Right renal cortex interstitium (tissue), 3 donors: ENCODE measurements around the gene SBK2. TPM values are rescaled to one million over a fixed set of nuclear protein-coding genes. Genes with fewer than 3 reads are reported as not detected.

ENCODE experiments used
- DNase-seq, 3 donors: peaks; one replicate each; pipeline ENCODE4 v3.0.0-alpha.2; 2013; ENCODE audit warnings: low read depth in 3 of 3, low spot score in 2 of 3
- polyA plus RNA-seq, 3 donors: library from polyadenylated mRNA; unstranded; fragments of 120-200 nt; gene quantifications; one replicate each; pipeline ENCODE4 v1.2.1, GENCODE V29; 2013; ENCODE audit not compliant: insufficient read length in 3 of 3

Gene SBK2
- polyA plus RNA-seq, 3 donors = 0.37 to 0.51 (median 0.50) TPM

GRCh38 chr19:55487924-55488687 lies 48.8 kb downstream of the SBK2 start, which contains the start of gene SSC5D:
Gene SSC5D, plus strand, starts transcription at chr19:55488436. Its CDS starts 154 bp downstream, at chr19:55488590.
- DNase-seq = no peak

GRCh38 chr19:55486971-55487923 lies 49.7 kb downstream of the SBK2 start:
- DNase-seq = no peak

- DNase-seq = no peak
Measured at GRCh38 chr19:55486043-55486970, 50.6 kb downstream of the SBK2 start.

GRCh38 chr19:55485439-55486011 lies 51.4 kb downstream of the SBK2 start:
- no peak for DNase-seq

- no peak for DNase-seq
Measured at GRCh38 chr19:55484593-55485438, 52.1 kb downstream of the SBK2 start, which contains the start of gene NAT14. Gene NAT14, plus strand, starts transcription at chr19:55485188. Its CDS starts 521 bp downstream, at chr19:55485709.

GRCh38 chr19:55483706-55484592 lies 53.0 kb downstream of the SBK2 start:
- no peak for DNase-seq

- DNase-seq = no peak
Measured at GRCh38 chr19:55482967-55483705, 53.8 kb downstream of the SBK2 start.

- no peak for DNase-seq
Measured at GRCh38 chr19:55482156-55482961, 54.6 kb downstream of the SBK2 start.

- no peak for DNase-seq
Measured at GRCh38 chr19:55481794-55482155, 55.2 kb downstream of the SBK2 start.

GRCh38 chr19:55481148-55481793 lies 55.7 kb downstream of the SBK2 start:
- DNase-seq = no peak

GRCh38 chr19:55479451-55480230 lies 57.3 kb downstream of the SBK2 start:
- DNase-seq = no peak

- DNase-seq = no peak
Measured at GRCh38 chr19:55479045-55479444, 57.9 kb downstream of the SBK2 start.
